DMS153 treated with DMSO at 0.1 percent for 48 hours (cell line): ENCODE measurements around the gene GRM4.

Experiments used
- DNase-seq: peaks from one replicate; lab custom pipeline; 2025; ENCODE audit not compliant: unreplicated experiment; lab: John Stamatoyannopoulos, UW

The GRM4 gene

DNA sequence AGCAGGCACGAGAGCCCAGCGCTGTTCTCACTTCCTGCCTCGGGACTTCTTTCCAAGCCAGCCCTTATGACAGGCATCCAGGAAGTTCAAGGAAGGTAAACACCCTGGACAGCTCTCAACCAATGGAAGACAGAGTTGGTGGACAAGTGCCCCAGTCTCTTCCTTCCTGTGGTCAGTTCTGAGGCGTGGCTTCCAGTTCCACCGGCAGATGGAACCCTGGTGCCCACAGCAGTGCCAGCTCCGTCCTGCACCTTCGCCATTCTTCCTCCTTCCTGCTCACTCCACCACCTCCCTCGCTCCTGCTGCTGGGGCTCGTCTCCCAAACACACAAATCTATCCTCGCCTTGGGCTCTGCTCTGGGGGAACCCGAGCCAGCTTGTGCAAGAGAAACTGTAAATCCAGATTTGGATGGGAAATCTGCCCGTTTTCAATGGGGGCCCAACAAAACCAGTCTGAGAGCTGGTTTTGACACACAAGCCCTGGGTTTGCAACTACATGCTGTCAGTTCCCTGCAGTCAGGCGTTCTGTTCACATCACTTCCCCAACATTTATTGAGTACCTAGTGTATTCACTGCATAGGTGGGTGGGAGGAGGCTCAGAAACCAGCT lies 162.7 kb downstream of the GRM4 start:
- peak; percentile 71 for DNase-seq

DNA sequence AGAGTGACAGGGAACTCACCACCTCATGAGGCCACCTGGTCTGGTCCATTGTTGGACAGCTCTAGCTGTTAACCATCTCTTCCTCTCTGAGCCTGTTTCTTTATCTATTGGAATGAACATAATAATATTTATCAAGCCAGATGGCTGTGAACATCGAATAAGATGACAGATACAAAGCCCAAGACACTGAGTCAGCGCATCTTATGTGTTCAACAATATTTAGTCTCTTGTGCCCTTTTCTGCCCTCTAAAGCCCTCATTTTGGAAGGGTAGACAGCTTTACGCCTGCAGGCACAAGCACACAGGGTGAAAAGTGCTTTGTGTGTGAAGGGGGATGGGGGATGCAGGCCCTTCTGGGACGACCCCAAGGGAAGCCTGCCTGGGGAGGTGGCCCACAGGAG lies 164.0 kb downstream of the GRM4 start:
- no peak for DNase-seq

DNA sequence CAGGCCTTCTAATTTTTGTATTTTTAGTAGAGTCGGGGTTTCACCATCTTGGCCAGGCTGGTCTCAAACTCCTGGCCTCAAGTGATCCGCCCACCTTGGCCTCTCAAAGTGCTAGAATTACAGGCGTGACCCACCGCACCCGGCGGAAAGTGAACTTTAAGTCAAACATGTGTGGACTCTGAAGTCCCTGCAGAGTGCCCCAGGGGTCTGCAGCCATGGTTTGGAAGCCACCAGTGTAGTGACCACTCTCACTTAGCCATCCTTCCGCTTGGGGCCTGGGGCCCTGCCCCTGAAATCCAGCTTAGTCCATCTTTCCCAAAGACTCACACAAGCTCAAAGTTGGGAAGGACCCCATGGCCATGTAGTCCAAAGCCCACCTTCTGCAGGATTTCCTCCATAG lies 164.5 kb downstream of the GRM4 start:
- no peak for DNase-seq

DNA sequence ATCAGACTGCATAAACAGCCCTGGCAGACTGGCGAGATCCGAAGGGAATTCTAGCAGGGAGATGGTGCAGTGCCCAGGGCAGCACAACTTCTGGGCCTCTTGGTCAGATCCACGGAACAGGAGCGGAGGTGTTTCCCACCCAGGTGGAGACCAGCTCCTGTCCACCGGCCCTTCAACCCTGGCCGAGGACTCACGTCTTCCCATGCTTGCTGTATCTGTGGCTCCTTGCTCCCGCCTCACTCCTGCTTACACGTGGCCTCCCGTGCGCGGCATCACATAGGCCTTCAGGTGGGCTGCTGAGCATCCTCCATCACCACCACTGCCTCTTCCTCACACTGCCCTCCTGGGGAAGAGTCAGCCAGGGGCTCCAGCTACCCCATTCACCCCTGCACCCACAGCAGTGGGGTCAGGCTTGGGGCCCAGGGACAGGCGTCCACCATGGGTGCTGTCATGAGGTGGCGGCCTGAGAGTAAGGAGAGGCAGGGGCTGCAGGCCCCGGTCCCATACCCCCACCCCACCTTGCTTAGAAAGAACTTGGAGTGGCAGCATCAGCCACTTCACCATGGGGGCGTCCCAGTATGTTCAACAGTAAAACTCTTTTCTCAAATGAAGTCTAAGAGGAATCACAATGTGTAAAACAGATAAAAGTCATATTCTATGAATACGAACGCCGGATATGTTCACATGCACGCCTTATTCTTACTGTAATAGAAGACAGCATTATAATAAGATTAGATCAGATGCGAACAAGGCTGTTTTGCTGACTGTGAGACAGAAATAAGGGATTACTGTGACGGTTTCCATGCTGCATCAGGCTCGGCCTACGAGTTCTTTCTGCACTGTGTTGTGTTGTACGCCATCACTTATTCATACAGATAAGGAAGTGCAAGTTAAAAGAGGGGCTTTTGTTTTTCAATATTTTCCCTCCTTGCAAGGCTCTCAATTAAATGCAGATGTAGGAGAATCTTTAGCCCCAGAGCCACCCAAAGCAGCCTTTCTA lies 165.4 kb downstream of the GRM4 start:
- DNase-seq, result no peak

DNA sequence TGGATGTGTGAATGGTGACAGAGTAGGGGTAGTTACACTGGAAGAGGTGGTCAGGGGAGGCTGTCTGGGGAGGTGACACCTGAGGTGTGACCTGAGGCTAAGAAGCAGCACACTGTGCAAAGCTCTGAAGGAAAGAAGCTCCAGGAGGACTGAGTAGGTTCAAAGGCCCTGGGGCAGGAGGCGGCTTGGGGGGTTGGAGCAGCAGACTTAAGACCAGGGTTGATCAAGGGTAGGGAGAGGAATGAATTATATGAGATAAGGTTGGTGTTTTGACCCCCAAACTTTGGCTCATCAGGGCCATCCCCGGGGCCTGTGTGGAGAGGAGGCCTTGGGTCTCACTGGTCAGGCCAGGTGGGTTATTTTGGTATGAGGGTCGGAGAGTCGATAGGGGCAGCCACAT lies 166.1 kb downstream of the GRM4 start:
- no peak for DNase-seq

DNA sequence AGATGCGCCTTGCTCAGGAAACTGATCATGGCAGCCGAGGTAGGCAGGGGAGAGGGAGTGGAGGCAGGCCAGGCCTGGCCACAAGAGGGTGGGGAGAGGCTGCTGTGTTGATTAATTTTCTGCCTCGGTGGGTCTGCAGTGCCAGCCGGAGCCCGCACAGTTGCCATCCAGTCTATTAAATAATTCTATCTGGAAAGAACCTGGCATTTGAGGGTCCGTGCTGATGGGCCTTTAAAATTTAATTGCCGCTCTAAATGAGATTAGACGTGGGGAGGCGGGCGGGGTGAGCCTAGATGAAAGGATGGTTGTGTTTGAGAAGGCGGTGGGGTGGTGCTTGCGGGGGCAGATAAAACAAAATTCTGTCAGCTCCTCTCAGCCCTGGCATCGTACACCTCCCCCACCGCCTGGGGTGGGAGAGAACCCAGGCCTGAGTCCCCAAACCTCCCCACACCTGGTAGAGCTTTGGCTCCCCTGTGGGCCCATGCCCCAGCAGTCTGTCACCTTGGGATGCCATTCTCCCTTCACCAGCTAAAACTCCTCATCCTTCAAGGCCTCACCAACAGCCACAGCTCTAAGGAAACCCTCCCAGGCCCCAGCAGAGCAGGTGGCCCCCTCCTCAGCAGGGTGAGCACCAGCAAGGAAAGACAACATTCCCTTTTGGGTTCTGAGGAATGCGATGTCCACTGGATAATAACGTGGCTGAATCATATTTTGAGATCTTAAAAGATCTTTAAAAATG lies 167.3 kb downstream of the GRM4 start:
- DNase-seq, result no peak

DNA sequence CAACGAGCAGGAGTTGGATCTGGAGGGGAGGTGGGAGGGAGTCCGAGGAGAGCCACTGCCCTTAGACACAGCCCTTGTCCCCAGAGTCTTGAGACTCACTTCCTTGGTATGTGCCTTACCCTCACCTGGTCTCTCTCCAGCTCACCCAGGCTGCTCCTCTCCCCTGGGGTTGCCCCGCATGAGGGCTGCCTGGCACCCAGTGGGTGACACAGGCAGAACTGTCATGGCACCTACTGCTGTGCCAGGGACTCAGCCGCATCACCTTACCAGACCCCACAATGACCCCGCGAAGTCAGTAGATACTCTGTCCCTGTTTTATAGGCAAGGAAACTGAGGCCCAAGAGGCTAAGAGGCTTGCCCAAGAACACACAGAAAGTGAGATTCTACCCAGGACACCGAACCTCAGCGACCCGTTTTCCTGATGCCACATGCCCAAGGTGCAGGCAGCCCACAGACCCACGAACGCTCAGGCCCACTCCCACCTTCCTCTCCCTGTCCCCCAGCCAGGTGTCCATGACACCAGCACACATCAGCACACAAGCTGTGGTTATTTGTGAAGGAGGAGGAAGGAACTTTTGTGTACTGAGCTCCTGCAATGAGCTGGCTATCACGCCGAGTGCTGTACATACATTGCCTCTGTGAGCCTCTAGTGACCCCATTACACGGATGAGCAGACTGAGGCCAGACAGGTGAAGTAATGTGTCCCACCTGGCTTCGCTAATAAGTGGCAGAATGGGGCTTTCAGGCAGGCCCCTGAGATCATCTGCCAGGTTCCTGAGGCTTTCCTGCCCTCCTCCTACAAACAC lies 168.1 kb downstream of the GRM4 start:
- DNase-seq, result no peak

DNA sequence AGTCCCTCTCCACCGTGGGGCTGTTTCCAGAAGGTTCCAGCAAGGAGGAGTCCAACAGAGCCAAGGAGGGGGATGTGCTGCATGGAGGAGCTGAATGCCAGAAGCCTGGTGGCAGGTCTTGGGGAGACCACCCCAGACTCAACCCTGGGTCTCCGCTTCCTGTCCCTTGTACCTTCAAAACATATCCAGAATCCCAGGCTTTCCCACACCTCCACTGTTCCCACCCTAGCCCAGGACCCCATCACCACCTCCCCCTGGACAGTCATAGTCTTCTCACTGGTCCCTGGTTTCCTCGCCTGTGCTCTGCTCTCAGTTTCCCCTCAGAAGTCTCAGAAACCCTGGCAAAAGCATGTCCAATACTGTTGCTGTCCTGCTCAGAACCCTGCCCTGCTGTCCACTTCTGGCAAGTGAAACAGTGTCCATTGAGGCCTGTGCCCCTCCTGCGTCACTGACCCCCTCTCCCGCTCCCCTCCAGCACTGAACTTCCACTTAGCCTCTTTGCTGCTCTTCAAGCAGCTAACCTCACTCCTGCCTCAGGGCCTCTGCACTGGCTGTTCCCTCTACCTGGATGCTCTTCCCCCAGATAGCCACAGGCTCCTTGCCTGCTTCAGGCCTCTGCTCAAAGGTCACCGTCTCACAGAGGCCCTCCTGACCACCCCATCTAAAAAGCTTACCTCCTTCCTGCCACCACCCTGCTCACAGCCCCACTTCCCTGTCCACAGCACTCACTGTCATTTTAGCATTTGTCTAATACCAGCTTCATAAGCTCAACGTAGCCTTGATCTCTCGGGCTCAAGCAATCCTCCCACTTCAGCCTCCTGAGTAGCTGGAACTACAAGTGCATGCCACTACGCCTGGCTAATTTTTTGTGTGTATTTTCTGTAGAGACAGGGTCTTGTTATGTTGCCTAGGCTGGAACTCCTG lies 169.2 kb downstream of the GRM4 start:
- DNase-seq, result no peak

DNA sequence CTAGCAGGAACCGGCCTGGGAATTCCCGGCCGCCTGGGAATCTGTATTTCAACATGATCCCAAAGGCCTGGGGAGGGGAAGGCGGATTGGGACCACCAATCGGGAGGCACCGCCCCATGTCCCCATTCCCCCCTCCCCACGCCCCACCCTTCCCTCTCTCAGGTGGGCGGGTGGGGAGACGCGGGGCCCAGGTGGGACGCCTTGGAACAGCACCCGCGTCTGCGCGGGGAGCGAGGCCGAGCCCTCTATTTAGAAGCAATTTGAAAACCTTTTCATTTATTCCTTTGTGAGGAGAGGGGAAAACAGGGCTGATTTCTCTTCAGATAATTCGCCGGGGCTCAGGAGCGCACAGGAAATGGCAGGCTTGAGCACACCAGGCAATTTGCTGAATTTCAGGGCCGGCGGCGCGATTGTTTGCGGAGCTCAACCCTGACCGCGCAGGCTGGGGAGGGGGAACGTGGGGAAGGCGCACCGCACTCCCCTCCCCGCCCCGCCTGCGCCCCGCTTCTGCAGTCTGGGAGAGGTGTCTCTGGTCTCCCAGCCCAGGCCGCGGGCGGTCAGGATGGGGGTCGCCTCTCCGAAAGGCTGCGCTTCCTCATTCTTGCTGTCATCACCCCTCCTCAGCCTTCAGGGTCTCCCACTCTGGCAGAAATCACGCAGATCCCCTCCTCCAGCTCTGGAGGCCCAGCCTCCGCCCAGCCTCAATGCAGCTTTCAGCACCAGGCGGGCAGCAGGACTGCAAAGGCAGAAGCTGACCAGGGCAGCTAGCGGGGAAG lies 170.0 kb downstream of the GRM4 start:
- no peak for DNase-seq

DNA sequence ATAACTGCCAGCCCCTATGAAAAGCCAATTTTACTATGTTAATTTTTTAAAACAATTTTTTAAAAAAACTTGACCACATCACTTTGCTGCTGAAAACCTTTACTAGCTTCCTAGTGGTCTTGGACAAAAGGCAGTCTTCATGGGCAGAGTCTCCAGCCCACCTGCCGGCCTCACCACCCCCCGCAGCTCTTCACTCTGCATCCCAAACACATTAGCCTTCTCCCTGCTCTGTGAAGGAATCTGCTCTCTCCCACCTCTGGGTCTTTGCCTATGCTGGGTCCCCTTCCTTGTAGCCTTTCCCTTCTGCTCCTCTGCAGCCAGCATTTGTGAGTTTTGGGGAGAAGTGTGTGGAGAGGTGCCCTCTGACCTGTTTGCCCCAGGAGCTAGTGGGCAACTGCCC lies 171.4 kb downstream of the GRM4 start:
- no peak for DNase-seq

DNA sequence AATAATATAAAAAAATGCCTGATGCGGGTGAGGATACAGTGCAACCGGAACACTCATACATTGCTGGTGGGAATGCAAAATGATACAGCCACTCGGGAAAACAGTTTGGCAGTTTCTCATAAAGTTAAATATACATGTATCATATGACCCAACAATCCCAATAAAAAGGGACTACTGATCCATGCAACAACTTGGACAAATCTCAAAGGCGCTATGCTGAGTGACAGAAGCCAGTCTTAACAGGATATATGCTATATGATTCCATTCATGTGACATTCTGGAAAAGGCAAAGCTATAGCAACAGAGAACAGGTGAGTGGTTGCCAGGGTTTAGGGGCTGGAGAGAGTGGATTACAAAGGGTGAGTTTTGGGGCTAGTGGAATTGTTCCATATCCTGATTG lies 171.9 kb downstream of the GRM4 start:
- DNase-seq, result no peak

DNA sequence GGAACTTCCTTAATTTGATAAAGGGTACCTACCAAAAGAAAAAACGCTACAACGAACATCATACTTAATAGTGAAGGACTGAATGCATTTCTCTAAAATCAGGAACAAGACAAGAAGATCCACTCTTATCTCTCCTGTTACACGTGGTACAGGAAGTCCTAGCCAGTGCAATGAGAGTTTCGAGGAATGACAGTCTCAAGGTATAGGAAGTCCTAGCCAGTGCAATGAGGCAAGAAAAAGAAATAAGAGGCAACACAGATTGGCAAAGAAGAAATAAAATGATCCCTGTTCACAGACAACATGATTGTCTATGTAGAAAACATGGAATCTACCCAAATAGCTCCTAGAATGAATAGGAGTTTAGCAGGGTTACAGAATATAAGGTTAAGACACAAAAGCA lies 174.3 kb downstream of the GRM4 start:
- DNase-seq, result no peak
